ENCODE data around the gene CDH18.

The CDH18 gene, protein sequence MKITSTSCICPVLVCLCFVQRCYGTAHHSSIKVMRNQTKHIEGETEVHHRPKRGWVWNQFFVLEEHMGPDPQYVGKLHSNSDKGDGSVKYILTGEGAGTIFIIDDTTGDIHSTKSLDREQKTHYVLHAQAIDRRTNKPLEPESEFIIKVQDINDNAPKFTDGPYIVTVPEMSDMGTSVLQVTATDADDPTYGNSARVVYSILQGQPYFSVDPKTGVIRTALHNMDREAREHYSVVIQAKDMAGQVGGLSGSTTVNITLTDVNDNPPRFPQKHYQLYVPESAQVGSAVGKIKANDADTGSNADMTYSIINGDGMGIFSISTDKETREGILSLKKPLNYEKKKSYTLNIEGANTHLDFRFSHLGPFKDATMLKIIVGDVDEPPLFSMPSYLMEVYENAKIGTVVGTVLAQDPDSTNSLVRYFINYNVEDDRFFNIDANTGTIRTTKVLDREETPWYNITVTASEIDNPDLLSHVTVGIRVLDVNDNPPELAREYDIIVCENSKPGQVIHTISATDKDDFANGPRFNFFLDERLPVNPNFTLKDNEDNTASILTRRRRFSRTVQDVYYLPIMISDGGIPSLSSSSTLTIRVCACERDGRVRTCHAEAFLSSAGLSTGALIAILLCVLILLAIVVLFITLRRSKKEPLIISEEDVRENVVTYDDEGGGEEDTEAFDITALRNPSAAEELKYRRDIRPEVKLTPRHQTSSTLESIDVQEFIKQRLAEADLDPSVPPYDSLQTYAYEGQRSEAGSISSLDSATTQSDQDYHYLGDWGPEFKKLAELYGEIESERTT

GRCh38 chr5:19987612-19988361, at the start of gene CDH18:
Gene CDH18, minus strand, starts transcription at chr5:19988200. Its CDS starts 149,214 bp downstream, at chr5:19838986.
- DNase-seq: peak; percentile 17

- DNase-seq: no peak
These were observed 46.7 kb upstream of the CDH18 start for GRCh38 chr5:20034717-20035116.

DNA sequence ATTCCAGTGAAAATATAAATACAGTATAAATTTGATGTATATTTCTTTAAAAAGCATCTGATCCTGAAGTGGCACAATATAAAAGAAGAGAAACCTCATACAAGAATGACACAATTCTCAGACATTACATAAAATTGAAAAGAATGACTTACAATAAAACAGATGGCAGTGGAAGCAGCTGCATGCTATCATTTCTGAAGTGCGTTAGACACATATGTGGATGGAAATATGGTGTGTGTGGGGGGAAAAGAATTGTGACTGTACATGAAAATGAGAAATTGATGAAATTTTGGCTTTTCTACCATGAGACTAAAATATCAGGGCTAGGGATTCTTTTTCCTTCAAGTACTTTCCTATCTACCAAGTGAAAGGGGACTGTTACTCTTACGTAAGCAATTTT, 45.9 kb upstream of the CDH18 start:
- no peak for DNase-seq

DNA sequence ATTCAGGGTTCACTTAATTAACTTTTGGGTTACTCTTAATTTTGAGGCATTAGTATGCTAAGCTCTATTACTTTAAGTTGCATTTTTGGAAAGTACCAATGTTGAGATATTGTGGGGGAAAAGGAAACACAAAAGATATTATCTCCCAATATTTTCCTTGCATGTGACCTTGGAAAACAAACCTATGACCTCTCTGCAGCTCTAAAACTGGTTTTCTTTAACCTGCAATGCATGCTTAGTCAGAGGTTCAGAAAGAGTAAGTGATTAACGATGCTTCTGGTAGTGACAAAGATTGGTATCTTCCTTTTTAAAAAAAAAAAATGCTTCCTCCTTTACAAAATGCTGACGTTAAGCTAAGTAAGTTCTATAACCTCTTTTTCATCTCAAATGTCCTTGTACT, 44.9 kb upstream of the CDH18 start:
- no peak for DNase-seq

GRCh38 chr5:20030125-20030524, 42.1 kb upstream of the CDH18 start:
- no peak for DNase-seq

DNA sequence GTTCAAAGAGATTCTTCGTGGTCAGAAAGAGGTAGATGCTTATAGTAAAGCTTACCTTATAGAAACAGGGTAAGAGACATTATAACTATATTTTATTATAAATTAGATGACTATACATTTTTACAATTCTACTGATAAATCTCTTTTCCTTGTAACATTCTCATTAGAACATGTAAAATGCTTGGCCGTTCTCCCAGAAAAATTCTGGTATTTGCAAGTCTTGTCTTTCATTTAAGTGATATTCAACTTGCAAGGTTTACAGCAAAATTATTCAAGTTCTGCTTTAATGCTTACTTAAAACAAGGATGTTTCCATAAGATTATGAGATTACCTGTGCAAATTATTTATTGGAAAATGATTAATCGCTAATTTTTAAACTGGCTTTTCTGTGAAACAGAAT, 41.3 kb upstream of the CDH18 start:
- DNase-seq: no peak

GRCh38 chr5:20028506-20028905, 40.5 kb upstream of the CDH18 start:
- no peak for DNase-seq

- DNase-seq: no peak
These were observed 35.7 kb upstream of the CDH18 start for GRCh38 chr5:20023686-20024180.

- DNase-seq: no peak
These were observed 32.2 kb upstream of the CDH18 start for GRCh38 chr5:20020247-20020646.

- DNase-seq: no peak
These were observed 29.0 kb upstream of the CDH18 start for GRCh38 chr5:20017021-20017420.

- DNase-seq: no peak
These were observed 12.4 kb upstream of the CDH18 start for GRCh38 chr5:20000416-20000815.

DNA sequence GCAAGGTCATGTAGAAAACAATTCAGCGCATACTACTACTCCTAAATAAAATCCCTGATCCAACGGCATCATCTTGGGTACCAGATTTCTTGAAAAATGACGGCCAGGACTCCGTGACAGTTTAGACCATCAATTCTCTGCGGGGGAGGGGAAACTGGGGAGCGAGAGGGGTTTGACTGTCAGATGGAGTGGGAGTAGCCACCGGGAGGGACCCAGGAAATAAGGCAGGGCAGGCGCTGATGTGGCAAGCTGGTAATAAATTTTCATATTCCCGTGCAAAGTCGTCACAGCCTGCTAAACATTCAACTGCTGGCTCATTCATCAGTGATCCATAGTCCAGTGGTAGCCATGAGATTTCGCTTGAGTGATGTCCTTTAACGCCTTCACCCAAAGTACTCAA, 457 bp upstream of the CDH18 start:
- DNase-seq: no peak

DNA sequence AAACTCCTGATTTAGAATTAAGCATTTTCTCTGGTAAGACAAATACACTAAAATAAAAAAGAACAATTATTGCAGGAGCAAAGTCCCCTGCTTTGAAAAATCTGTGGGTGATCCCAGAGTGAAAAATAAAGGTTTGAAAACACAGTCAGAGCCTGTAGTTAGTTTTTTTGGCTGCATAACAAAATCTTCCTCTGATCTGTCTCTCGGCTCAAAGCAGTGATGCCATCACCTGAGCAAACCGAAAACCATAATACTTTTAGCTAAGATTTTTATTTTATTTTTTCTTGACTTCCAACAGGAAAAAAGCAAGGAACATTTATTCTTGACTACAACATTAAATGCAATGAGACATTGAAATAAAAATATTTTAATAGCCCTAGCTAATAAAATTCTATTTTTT, 1.2 kb downstream of the CDH18 start:
- no peak for DNase-seq

GRCh38 chr5:19986031-19986619, 1.9 kb downstream of the CDH18 start:
- DNase-seq: no peak

- DNase-seq: no peak
These were observed 9.5 kb downstream of the CDH18 start for GRCh38 chr5:19978476-19978875.

GRCh38 chr5:19977099-19977498, 10.9 kb downstream of the CDH18 start:
- no peak for DNase-seq

DNA sequence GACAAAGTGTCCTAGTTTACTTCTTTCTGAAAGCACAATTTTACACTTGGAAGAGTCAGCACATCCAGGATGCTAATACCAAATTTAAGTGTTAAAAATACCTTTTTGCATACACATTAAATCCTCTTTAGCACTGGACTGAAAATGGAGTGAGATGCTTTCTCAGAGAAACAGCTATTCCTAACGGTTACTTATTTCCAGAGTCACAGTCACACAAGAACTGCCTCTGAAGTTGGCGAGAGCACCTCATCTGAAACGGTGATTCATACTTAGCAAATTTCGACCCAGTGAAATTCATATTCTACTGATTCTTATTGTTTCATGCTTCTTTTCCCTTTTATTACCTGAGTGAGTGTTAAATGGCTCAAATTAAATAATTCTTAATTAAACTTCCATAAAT, 12.2 kb downstream of the CDH18 start:
- no peak for DNase-seq

DNA sequence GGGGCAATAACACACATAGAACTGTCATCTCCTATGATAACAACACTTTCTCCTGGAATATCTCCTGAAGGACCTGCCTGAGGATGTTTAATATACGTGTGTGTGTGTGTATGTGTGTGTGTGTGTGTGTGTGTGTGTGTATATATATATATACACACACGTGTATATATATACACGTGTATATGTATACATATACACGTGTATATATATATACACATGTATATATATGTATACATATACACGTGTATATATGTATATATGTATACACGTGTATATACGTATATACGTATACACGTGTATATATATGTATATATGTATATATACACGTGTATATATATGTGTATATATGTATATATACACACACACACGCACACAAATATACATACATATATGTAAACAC, 27.5 kb downstream of the CDH18 start:
- no peak for DNase-seq

GRCh38 chr5:19959830-19960384, 28.1 kb downstream of the CDH18 start:
- DNase-seq: no peak

- DNase-seq: no peak
These were observed 37.1 kb downstream of the CDH18 start for GRCh38 chr5:19950897-19951296.

- no peak for DNase-seq
These were observed 47.8 kb downstream of the CDH18 start for GRCh38 chr5:19940192-19940591.

- no peak for DNase-seq
These were observed 57.5 kb downstream of the CDH18 start for GRCh38 chr5:19930451-19930850.

Measured in kidney glomerular epithelial cell (primary cell).